Fibroblast of pulmonary artery (primary cell): ENCODE measurements around the gene CARD8.

Experiments
- DNase-seq: peaks from one replicate; pipeline ENCODE4 v3.0.0-alpha.2; 2010; ENCODE audit warnings: low read depth
- H3K4me3 ChIP-seq: replicated peaks from 2 replicates; pipeline ENCODE4 v1.5.1; 2011; ENCODE audit warnings: low read depth, mild to moderate bottlenecking, control low read depth, low read length, moderate library complexity
- TF ChIP-seq, protein P1 (sequence below): IDR thresholded peaks from 2 replicates; pipeline ENCODE4 v1.5.1; 2011; ENCODE audit warnings: mild to moderate bottlenecking, control low read depth, low read length, inconsistent platforms; ENCODE audit errors: missing control alignments

Gene CARD8

DNA sequence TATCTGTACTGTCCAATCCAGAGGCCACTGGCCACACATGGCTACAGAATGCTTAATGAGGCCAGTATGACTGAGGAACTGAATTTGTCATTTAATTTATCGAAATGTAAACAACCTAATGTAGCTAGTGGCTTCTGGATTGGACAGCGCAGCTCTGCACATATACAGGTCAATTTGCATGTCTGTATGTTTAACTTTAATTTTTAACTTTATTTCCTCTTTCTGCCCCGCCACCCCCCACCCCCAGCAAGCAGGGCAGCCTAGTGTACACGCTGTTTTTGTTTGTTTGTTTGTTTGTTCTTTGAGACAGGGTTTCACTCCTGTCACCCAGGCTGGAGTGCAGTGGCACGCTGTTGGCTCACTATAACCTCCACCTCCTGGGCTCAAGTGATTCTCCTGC is 69.7 kb downstream of the CARD8 start:
- DNase-seq: no peak
- TF ChIP-seq, protein P1, sequence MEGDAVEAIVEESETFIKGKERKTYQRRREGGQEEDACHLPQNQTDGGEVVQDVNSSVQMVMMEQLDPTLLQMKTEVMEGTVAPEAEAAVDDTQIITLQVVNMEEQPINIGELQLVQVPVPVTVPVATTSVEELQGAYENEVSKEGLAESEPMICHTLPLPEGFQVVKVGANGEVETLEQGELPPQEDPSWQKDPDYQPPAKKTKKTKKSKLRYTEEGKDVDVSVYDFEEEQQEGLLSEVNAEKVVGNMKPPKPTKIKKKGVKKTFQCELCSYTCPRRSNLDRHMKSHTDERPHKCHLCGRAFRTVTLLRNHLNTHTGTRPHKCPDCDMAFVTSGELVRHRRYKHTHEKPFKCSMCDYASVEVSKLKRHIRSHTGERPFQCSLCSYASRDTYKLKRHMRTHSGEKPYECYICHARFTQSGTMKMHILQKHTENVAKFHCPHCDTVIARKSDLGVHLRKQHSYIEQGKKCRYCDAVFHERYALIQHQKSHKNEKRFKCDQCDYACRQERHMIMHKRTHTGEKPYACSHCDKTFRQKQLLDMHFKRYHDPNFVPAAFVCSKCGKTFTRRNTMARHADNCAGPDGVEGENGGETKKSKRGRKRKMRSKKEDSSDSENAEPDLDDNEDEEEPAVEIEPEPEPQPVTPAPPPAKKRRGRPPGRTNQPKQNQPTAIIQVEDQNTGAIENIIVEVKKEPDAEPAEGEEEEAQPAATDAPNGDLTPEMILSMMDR: no peak
- H3K4me3 ChIP-seq: no peak overlapping the region

- no peak overlapping the region for H3K4me3 ChIP-seq
- TF ChIP-seq, protein P1: no peak
- DNase-seq: no peak
These were observed 72.4 kb downstream of the CARD8 start for GRCh38 chr19:48183356-48183755.

GRCh38 chr19:48182434-48182833 is 73.3 kb downstream of the CARD8 start:
- no peak for DNase-seq
- TF ChIP-seq, protein P1: no peak
- H3K4me3 ChIP-seq: no peak overlapping the region

DNA sequence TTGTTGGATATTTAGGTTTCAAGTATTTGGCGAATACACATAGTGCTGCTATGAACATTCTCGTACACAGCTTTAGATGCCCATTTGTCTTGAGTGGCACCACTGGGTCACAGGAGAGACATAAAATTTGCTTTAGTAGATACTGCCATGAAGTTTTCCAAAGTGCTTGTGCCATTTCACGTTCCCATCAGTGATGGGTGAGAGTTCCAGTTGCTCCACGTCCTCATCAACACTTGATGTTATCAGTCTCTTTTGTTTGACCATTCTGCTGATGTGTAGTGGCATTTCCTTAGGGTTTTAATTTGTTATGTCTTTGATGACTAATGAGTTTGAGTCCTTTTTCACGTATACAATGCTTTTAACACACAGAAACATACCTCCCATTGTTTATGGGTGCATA is 74.2 kb downstream of the CARD8 start:
- TF ChIP-seq, protein P1: no peak
- no peak for DNase-seq
- no peak overlapping the region for H3K4me3 ChIP-seq

- DNase-seq: no peak
- no peak overlapping the region for H3K4me3 ChIP-seq
- TF ChIP-seq, protein P1: no peak
These were observed 79.5 kb downstream of the CARD8 start for GRCh38 chr19:48176226-48176625.

DNA sequence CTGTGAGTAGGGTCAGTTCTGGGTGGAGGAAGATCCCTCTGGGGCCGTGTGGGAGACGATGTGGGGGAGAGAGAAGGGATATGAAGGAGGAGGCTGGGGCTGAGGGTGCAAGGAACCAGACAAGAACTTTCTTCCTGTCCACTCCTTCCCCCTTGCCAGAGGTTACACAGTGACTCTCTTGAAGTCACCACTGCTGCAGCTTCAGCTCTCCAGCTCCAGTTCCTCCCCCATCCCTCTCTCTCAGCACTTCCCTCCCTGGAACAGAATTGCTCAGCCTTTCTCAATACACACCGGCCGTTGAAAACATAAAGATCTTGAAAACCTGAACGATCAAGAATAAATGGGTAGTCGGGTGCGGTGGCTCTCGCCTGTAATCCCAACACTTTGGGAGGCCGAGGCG is 80.1 kb downstream of the CARD8 start:
- no peak for DNase-seq
- TF ChIP-seq, protein P1: no peak
- H3K4me3 ChIP-seq: no peak overlapping the region

- TF ChIP-seq, protein P1: no peak
- no peak overlapping the region for H3K4me3 ChIP-seq
- no peak for DNase-seq
These were observed 81.2 kb downstream of the CARD8 start for GRCh38 chr19:48174445-48175030.
